OCI-LY7 (cell line): ENCODE data around the gene SIPA1L3. TPM values are rescaled to one million over a fixed set of nuclear protein-coding genes. Genes with fewer than 3 reads are reported as not detected.
"Not testable (repeated sequence)": the region's sequence is repeated elsewhere in the genome, so short reads cannot be mapped to it uniquely, and the experiment has no call there.

Experiments used
- BruUV-seq: library from RNA; stranded (reverse); fragments of 400-500 nt; replicated peaks from 2 replicates; lab custom pipeline; 2021; lab: Mats Ljungman, UMichigan
- CTCF ChIA-PET: fragments of 300-600 bp; sonication (Branson Sonifier 250); formaldehyde crosslinking; loops from one replicate; lab custom pipeline; 2022; ENCODE audit warnings: antibody characterized with exemption; ENCODE audit not compliant: unreplicated experiment; lab: Charles Lee
- POLR2A ChIA-PET: fragments of 300-600 bp; sonication (Branson Sonifier 250); formaldehyde crosslinking; loops from one replicate; lab custom pipeline; 2022; ENCODE audit warnings: antibody characterized with exemption; lab: Charles Lee
- DNase-seq: peaks from one replicate; pipeline ENCODE4 v3.0.0-alpha.2; 2015; ENCODE audit warnings: low spot score
- H2AFZ ChIP-seq: fragments of 200-600 bp; sonication (generic), shearing (Covaris generic); 2 replicates; pipeline ENCODE4 v1.6.1; 2014; ENCODE audit warnings: mild to moderate bottlenecking, antibody characterized with exemption, low read length, moderate library complexity
- H3K27ac ChIP-seq: fragments of 200-600 bp; sonication (generic); 2 replicates; pipeline ENCODE4 v1.5.1; 2014; ENCODE audit warnings: mixed run types, low read depth, mild to moderate bottlenecking, moderate library complexity, low read length, inconsistent platforms; ENCODE audit not compliant: poor library complexity, severe bottlenecking
- H3K36me3 ChIP-seq: fragments of 200-600 bp; sonication (generic); 2 replicates; pipeline ENCODE4 v1.6.1; 2014; ENCODE audit warnings: mild to moderate bottlenecking, antibody characterized with exemption, low read length, moderate library complexity, mixed read lengths; ENCODE audit not compliant: insufficient read depth
- H3K4me1 ChIP-seq: fragments of 200-600 bp; sonication (generic); 2 replicates; pipeline ENCODE4 v1.5.1; 2014; ENCODE audit warnings: mild to moderate bottlenecking, low read length; ENCODE audit not compliant: insufficient read depth, poor library complexity, severe bottlenecking
- H3K4me2 ChIP-seq: fragments of 200-600 bp; sonication (generic); 2 replicates; pipeline ENCODE4 v1.6.1; 2014; ENCODE audit warnings: mild to moderate bottlenecking, low read length
- H3K4me3 ChIP-seq: fragments of 200-600 bp; sonication (generic); 2 replicates; pipeline ENCODE4 v1.5.1; 2014; ENCODE audit warnings: mild to moderate bottlenecking, low read depth, low read length; ENCODE audit not compliant: poor library complexity, severe bottlenecking
- H3K79me2 ChIP-seq: fragments of 200-600 bp; sonication (generic); 2 replicates; pipeline ENCODE4 v1.6.1; 2016; ENCODE audit warnings: low read depth, mild to moderate bottlenecking, low read length, moderate library complexity, mixed read lengths; ENCODE audit not compliant: insufficient read depth
- H3K9me2 ChIP-seq: fragments of 200-600 bp; sonication (generic); 2 replicates; pipeline ENCODE4 v1.6.1; 2016; ENCODE audit warnings: mild to moderate bottlenecking, low read length, mixed read lengths; ENCODE audit not compliant: insufficient read depth
- H3K9me3 ChIP-seq: fragments of 200-600 bp; sonication (generic); 2 replicates; pipeline ENCODE4 v1.6.1; 2014; ENCODE audit warnings: mild to moderate bottlenecking, mixed run types, low read length, mixed read lengths
- H4K20me1 ChIP-seq: fragments of 200-600 bp; sonication (generic); 2 replicates; pipeline ENCODE4 v1.6.1; 2014; ENCODE audit warnings: mild to moderate bottlenecking, antibody characterized with exemption, low read length, moderate library complexity, mixed read lengths; ENCODE audit not compliant: insufficient read depth
- EZH2phosphoT487 ChIP-seq: fragments of 200-600 bp; sonication (generic); IDR thresholded peaks from 2 replicates; pipeline ENCODE4 v1.6.1; 2018; ENCODE audit warnings: low read depth, borderline replicate concordance, mild to moderate bottlenecking, mixed run types, antibody characterized with exemption, low read length, moderate library complexity, mixed read lengths
- intact Hi-C: fragments of 100-400 bp; cut with micrococcal nuclease; formaldehyde crosslinking; loops from one replicate; pipeline ENCODE4 v1.10.0; 2022; ENCODE audit not compliant: unreplicated experiment
- total RNA-seq, 2 experiments: library from RNA; depleted of rRNA in 1 of 2; stranded (reverse); fragments of >200 nt in 1 of 2; shearing (Covaris generic) in 1 of 2; gene quantifications; 2 replicates each; pipeline ENCODE4 v1.2.3, GENCODE V29; 2014 to 2022
- TF ChIP-seq, protein P1 (sequence below): fragments of 200-600 bp; sonication (generic); conservative IDR thresholded peaks from 2 replicates; pipeline ENCODE4 v1.5.1; 2014; ENCODE audit warnings: mild to moderate bottlenecking, antibody characterized with exemption, low read length, moderate library complexity, mixed read lengths

SIPA1L3 gene
- total RNA-seq, 2 experiments from 2014 or later = 21.2 to 84.4 TPM

DNA sequence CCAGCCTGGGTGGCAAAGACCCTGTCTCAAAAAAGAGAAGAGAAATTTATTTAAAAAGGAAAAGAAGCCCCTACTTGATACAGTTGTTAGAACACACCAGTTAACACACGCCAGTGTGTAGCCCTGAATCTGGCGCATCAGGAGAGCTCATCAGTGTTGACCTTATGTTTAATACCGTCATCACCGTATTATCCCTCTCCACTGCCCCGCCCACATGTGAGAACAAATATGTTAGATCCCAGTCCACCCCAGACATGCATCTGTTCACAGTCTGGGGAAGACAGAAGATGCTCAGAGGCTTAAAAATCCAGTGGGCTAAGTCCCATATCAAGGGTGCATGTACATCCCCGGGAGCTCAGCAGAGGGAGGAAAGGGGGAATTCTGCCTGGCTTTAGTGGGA, 161.8 kb downstream of the SIPA1L3 start:
- CTCF ChIA-PET = interaction anchor here (0.6 kb wide), 1 partner anchor 225 kb away, joined by 3 read pairs; no protein-coding TSS in a partner anchor
- DNase-seq = no peak
- Histone ChIP-seq H2AFZ (no peak overlapping the region), H3K9me2 (no peaks in the 10 kb centered on the region), H3K27ac (no peak overlapping the region), H4K20me1 (no peaks in the 10 kb centered on the region), H3K36me3 (peaks cover 8% of the 10 kb centered on the region), H3K4me1 (no peaks in the 10 kb centered on the region), H3K4me3 (no peak overlapping the region), H3K9me3 (no peaks in the 10 kb centered on the region), H3K79me2 (no peaks in the 10 kb centered on the region), H3K4me2 (no peak overlapping the region)
- TF ChIP-seq EZH2phosphoT487 = no peak
- TF ChIP-seq, protein P1, sequence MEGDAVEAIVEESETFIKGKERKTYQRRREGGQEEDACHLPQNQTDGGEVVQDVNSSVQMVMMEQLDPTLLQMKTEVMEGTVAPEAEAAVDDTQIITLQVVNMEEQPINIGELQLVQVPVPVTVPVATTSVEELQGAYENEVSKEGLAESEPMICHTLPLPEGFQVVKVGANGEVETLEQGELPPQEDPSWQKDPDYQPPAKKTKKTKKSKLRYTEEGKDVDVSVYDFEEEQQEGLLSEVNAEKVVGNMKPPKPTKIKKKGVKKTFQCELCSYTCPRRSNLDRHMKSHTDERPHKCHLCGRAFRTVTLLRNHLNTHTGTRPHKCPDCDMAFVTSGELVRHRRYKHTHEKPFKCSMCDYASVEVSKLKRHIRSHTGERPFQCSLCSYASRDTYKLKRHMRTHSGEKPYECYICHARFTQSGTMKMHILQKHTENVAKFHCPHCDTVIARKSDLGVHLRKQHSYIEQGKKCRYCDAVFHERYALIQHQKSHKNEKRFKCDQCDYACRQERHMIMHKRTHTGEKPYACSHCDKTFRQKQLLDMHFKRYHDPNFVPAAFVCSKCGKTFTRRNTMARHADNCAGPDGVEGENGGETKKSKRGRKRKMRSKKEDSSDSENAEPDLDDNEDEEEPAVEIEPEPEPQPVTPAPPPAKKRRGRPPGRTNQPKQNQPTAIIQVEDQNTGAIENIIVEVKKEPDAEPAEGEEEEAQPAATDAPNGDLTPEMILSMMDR = no peak
- POLR2A ChIA-PET = interaction anchor here (1.0 kb wide), 1 partner anchor 10 kb away, joined by 4 read pairs; no protein-coding TSS in a partner anchor
- no TSS peak for BruUV-seq
- intact Hi-C loops = no loop called here

- Histone ChIP-seq H3K36me3 (peaks cover 8% of the 10 kb centered on the region), H3K79me2 (no peaks in the 10 kb centered on the region), H3K4me1 (no peaks in the 10 kb centered on the region), H3K27ac (no peak overlapping the region), H2AFZ (no peak overlapping the region), H3K4me3 (no peak overlapping the region), H3K9me2 (no peaks in the 10 kb centered on the region), H4K20me1 (no peaks in the 10 kb centered on the region), H3K4me2 (no peak overlapping the region), H3K9me3 (no peaks in the 10 kb centered on the region)
- no peak for TF ChIP-seq EZH2phosphoT487
- TF ChIP-seq, protein P1 = no peak
- BruUV-seq = no TSS peak
- intact Hi-C loops = no loop called here
- DNase-seq = no peak
- CTCF ChIA-PET = no interaction called here
- POLR2A ChIA-PET = no interaction called here
These were observed 163.6 kb downstream of the SIPA1L3 start for GRCh38 chr19:38070573-38070972.

- H3K27ac ChIP-seq, H3K4me2 ChIP-seq, H3K9me2 ChIP-seq, H3K4me3 ChIP-seq, intact Hi-C loops, POLR2A ChIA-PET, H3K9me3 ChIP-seq, H3K36me3 ChIP-seq, H3K79me2 ChIP-seq, H4K20me1 ChIP-seq, H2AFZ ChIP-seq, DNase-seq, H3K4me1 ChIP-seq, BruUV-seq: not testable (repeated sequence)
- CTCF ChIA-PET = interaction anchor here (0.6 kb wide), 1 partner anchor 57 kb away, joined by 3 read pairs; no protein-coding TSS in a partner anchor
These were observed 164.0 kb downstream of the SIPA1L3 start for GRCh38 chr19:38071054-38071453.
